HepG2 (cell line): Measurements from ENCODE around the gene KMT2E. TPM values are rescaled to one million over a fixed set of nuclear protein-coding genes. Genes with fewer than 3 reads are reported as not detected.

Source experiments
- ATAC-seq: fragments of 200-7000 bp; cut with Tn5 transposase; 3 replicates; pipeline ENCODE4 v1.9.1; 2020; ENCODE audit warnings: mild to moderate bottlenecking, moderate library complexity
- BruUV-seq: library from RNA; stranded (reverse); fragments of 400-500 nt; replicated peaks from 2 replicates; lab custom pipeline; 2021; lab: Mats Ljungman, UMichigan
- CTCF ChIA-PET: fragments of 300-600 bp; formaldehyde crosslinking; extraction: SDS; loops from one replicate; lab custom pipeline; 2021; ENCODE audit warnings: low total read pairs, inconsistent platforms, low intra/inter-chr PET ratio; lab: Yijun Ruan, JAX
- POLR2A ChIA-PET: fragments of 350-600 bp; sonication (Branson Sonifier 250); formaldehyde crosslinking; loops from one replicate; lab custom pipeline; 2020; ENCODE audit warnings: antibody characterized with exemption, inconsistent platforms; lab: Yijun Ruan, JAX
- DNase-seq: peaks from one replicate; pipeline ENCODE4 v3.0.0-alpha.2; 2015; ENCODE audit warnings: low spot score
- FAIRE-seq: peaks from 3 replicates; lab custom pipeline; 2011; peaks lifted over from hg19 to GRCh38; lab: Jason Lieb, UNC
- H2AFZ ChIP-seq: one replicate; pipeline ENCODE4 v1.6.1; 2011; ENCODE audit warnings: low read length, inconsistent platforms
- H3K27ac ChIP-seq: fragments of 300-600 bp; 3 replicates; pipeline ENCODE4 v1.8.0; 2011; ENCODE audit warnings: mixed run types, mild to moderate bottlenecking, mixed read lengths, low read length, inconsistent platforms; ENCODE audit not compliant: insufficient read depth; ENCODE audit errors: extremely low read length
- H3K27me3 ChIP-seq, 2 experiments: fragments of 200-600 bp in 1 of 2; 2 replicates in 1 of 2; 3 replicates in 1 of 2; pipeline versions ENCODE4 v1.6.0 to v1.8.0; 2011; ENCODE audit warnings: low read length in 2 of 2, mild to moderate bottlenecking in 2 of 2, moderate library complexity in 2 of 2, inconsistent platforms in 1 of 2; ENCODE audit not compliant: insufficient read depth in 2 of 2, control insufficient read depth in 1 of 2
- H3K36me3 ChIP-seq, 2 experiments: fragments of 200-600 bp in 1 of 2; replicated peaks in 1 of 2; 2 replicates in 1 of 2; 3 replicates in 1 of 2; pipeline versions ENCODE4 v1.5.1 to v1.8.0; 2011; ENCODE audit warnings: low read length in 2 of 2, inconsistent platforms in 1 of 2; ENCODE audit not compliant: insufficient read depth in 2 of 2, control insufficient read depth in 1 of 2
- H3K4me1 ChIP-seq: 2 replicates; pipeline ENCODE4 v1.5.1; 2012; ENCODE audit warnings: low read length, inconsistent platforms; ENCODE audit not compliant: insufficient read depth
- H3K4me2 ChIP-seq: 2 replicates; pipeline ENCODE4 v1.6.0; 2011; ENCODE audit warnings: low read depth, low read length, inconsistent platforms
- H3K4me3 ChIP-seq, 3 experiments: fragments of 200-600 bp in 1 of 3; sonication (generic), shearing (Covaris generic) in 1 of 3; replicated peaks in 1 of 3; 2 replicates each; pipeline ENCODE4 v1.5.1; 2011 to 2016; ENCODE audit warnings: low read length in 3 of 3, inconsistent platforms in 2 of 3, low read depth in 2 of 3, mild to moderate bottlenecking in 2 of 3, control low read depth in 1 of 3, mixed read lengths in 1 of 3; ENCODE audit not compliant: insufficient read depth in 1 of 3
- H3K79me2 ChIP-seq: one replicate; pipeline ENCODE4 v1.6.1; 2011; ENCODE audit warnings: low read length, inconsistent platforms; ENCODE audit not compliant: insufficient read depth
- H3K9ac ChIP-seq: 2 replicates; pipeline ENCODE4 v1.6.0; 2011; ENCODE audit warnings: mild to moderate bottlenecking, low read depth, low read length, inconsistent platforms; ENCODE audit not compliant: insufficient read depth
- H3K9me3 ChIP-seq: 2 replicates; pipeline ENCODE4 v1.5.1; 2012; ENCODE audit warnings: mild to moderate bottlenecking, low read length
- H4K20me1 ChIP-seq: 2 replicates; pipeline ENCODE4 v1.6.0; 2011; ENCODE audit warnings: inconsistent platforms, mild to moderate bottlenecking, low read length, moderate library complexity; ENCODE audit not compliant: insufficient read depth
- CAMTA2 ChIP-seq: sonication (generic); formaldehyde crosslinking; IDR thresholded peaks from 2 replicates; pipeline ENCODE4 v1.4.0; 2020; ENCODE audit warnings: mild to moderate bottlenecking, missing genetic modification reagents, borderline replicate concordance
- FOSL1 ChIP-seq: sonication (generic); formaldehyde crosslinking; IDR thresholded peaks from 2 replicates; pipeline ENCODE4 v1.9.0; 2021; ENCODE audit warnings: missing genetic modification reagents, borderline replicate concordance
- FOXK2 ChIP-seq: fragments of 450-650 bp; IDR thresholded peaks from 2 replicates; pipeline ENCODE4 v1.6.1; 2016
- MEF2D ChIP-seq: sonication (generic); formaldehyde crosslinking; IDR thresholded peaks from 2 replicates; pipeline ENCODE4 v1.5.1; 2020; ENCODE audit warnings: mild to moderate bottlenecking, missing genetic modification reagents
- NBN ChIP-seq: fragments of 450-650 bp; conservative IDR thresholded peaks from 2 replicates; pipeline ENCODE4 v1.6.1; 2017
- NR2C2 ChIP-seq: sonication (generic); formaldehyde crosslinking; IDR thresholded peaks from 2 replicates; pipeline ENCODE4 v1.4.0; 2020; ENCODE audit warnings: missing genetic modification reagents, mild to moderate bottlenecking, moderate library complexity, borderline replicate concordance
- PAF1 ChIP-seq: IDR thresholded peaks from 2 replicates; pipeline ENCODE4 v1.6.1; 2016; ENCODE audit warnings: missing genetic modification reagents, missing compliant biosample characterization
- PHB2 ChIP-seq: fragments of 450-650 bp; IDR thresholded peaks from 2 replicates; pipeline ENCODE4 v1.6.1; 2018; ENCODE audit not compliant: partially characterized antibody
- RORA ChIP-seq: sonication (generic); formaldehyde crosslinking; IDR thresholded peaks from 2 replicates; pipeline ENCODE4 v1.5.0; 2020; ENCODE audit warnings: mild to moderate bottlenecking, missing genetic modification reagents, moderate library complexity
- XBP1 ChIP-seq: sonication (generic); formaldehyde crosslinking; IDR thresholded peaks from 2 replicates; pipeline ENCODE4 v1.5.0; 2020; ENCODE audit warnings: missing genetic modification reagents
- ZNF367 ChIP-seq: sonication (generic); formaldehyde crosslinking; IDR thresholded peaks from 2 replicates; pipeline ENCODE4 v1.4.0; 2020; ENCODE audit warnings: missing genetic modification reagents, borderline replicate concordance
- ZNF441 ChIP-seq: sonication (generic); formaldehyde crosslinking; IDR thresholded peaks from 2 replicates; pipeline ENCODE4 v1.7.0; 2021; ENCODE audit warnings: missing genetic modification reagents, borderline replicate concordance
- ZNF496 ChIP-seq: sonication (generic); formaldehyde crosslinking; IDR thresholded peaks from 2 replicates; pipeline ENCODE4 v1.8.1; 2023; ENCODE audit warnings: mild to moderate bottlenecking, moderate library complexity, missing genetic modification reagents; ENCODE audit not compliant: insufficient replicate concordance
- ZNF83 ChIP-seq: sonication (generic); formaldehyde crosslinking; IDR thresholded peaks from 2 replicates; pipeline ENCODE4 v1.4.0; 2020; ENCODE audit warnings: missing genetic modification reagents, mild to moderate bottlenecking, borderline replicate concordance
- WGBS: methylation state at CpG from one replicate; pipeline ENCODE4 v1.1.6; 2017; ENCODE audit warnings: low lambda C conversion rate; 5-methylcytosine and 5-hydroxymethylcytosine counted together
- in situ Hi-C: cut with HindIII; loops from 2 replicates; pipeline ENCODE4 v1.10.0; 2017; ENCODE audit warnings: low pct_unique_long_range_greater_than_20kb; ENCODE audit not compliant: extremely low pct_ligation_motif_present
- intact Hi-C: fragments of 100-400 bp; cut with micrococcal nuclease; formaldehyde crosslinking; loops from one replicate; pipeline ENCODE4 v1.10.0; 2022; ENCODE audit not compliant: unreplicated experiment
- polyA plus RNA-seq, 8 experiments: library from polyadenylated mRNA; depleted of rRNA in 3 of 8; stranded (reverse) in 7 of 8; unstranded in 1 of 8; fragments of >200 nt; fragmentation: Illumina TruSeq in 4 of 8; extraction: Trizol in 4 of 8; gene quantifications; 2 replicates each; pipeline versions ENCODE4 v1.2.1 to v1.2.3, GENCODE V29; 2011 to 2016; ENCODE audit warnings: low read depth in 4 of 8, missing spikeins in 1 of 8, mixed read lengths in 1 of 8; ENCODE audit not compliant: insufficient read depth in 1 of 8
- total RNA-seq, 5 experiments: library from RNA; depleted of rRNA; stranded (reverse); fragments of >200 nt; fragmentation: Illumina TruSeq; extraction: Trizol; gene quantifications; 2 replicates each; pipeline ENCODE4 v1.2.3, GENCODE V29; 2016; ENCODE audit warnings: low read depth in 1 of 5
- TF ChIP-seq, protein P1 (sequence below): sonication (generic); formaldehyde crosslinking; IDR thresholded peaks from 2 replicates; pipeline ENCODE4 v1.4.0; 2020; ENCODE audit warnings: low read depth, mild to moderate bottlenecking, missing genetic modification reagents
- TF ChIP-seq, protein P2 (sequence below): sonication (generic); formaldehyde crosslinking; IDR thresholded peaks from 2 replicates; pipeline ENCODE4 v1.4.0; 2020; ENCODE audit warnings: missing genetic modification reagents
- TF ChIP-seq, protein P3 (sequence below): sonication (generic); formaldehyde crosslinking; IDR thresholded peaks from 2 replicates; pipeline ENCODE4 v1.5.0; 2020; ENCODE audit warnings: mild to moderate bottlenecking, missing genetic modification reagents, moderate library complexity
- TF ChIP-seq, protein P4 (sequence below): sonication (generic); formaldehyde crosslinking; IDR thresholded peaks from 2 replicates; pipeline ENCODE4 v1.4.0; 2020; ENCODE audit warnings: mild to moderate bottlenecking, missing genetic modification reagents

Gene KMT2E
- total and polyA plus RNA-seq, 2 of the 13 experiments (the other 11 are each of a cell fraction or from before 2014, with no cell fraction given): 6.3 to 24.4 TPM

DNA sequence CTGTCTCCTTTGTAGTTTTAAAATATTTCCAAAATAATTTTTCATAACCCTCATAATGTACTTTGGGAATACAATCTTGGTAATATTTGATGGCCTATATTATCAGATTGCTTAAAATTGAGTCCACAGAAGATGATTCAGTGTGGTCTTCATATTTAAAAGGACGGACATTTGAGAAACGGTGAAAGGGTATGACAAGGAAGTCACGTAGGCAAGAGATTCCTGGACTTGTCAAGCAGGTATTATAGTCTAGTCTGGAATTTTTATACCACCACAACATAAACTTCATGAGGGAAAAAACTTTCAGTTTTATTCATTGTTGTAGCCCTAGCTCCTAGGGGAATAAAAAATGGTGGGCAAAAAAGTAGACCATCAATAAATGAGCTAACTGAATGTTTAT lies 82.3 kb downstream of the KMT2E start:
- Histone ChIP-seq H4K20me1 (no peaks in the 10 kb centered on the region), H2AFZ (no peak overlapping the region), H3K9me3 (no peaks in the 10 kb centered on the region), H3K27me3 (no peaks in the 10 kb centered on the region), H3K4me1 (no peaks in the 10 kb centered on the region), H3K79me2 (no peaks in the 10 kb centered on the region), H3K9ac (no peak overlapping the region), H3K36me3 (peaks cover 2 to 60% of the 10 kb centered on the region in 2 experiments; a peak in 4 of 5 replicates), H3K4me3 (no peak overlapping the region), H3K4me2 (no peak overlapping the region), H3K27ac (no peak overlapping the region)
- intact Hi-C loops: no loop called here
- WGBS: 98% methylated on average over 3 of the region's 3 CpGs
- CTCF ChIA-PET: no interaction called here
- FAIRE-seq: no peak
- POLR2A ChIA-PET: no interaction called here
- in situ Hi-C loops: no loop called here
- ATAC-seq: no peak
- TF ChIP-seq ZNF367 (CRISPR knock-in tag) (no peak), CAMTA2 (CRISPR knock-in tag) (no peak), FOSL1 (CRISPR knock-in tag) (no peak), PHB2 (no peak), PAF1 (CRISPR knock-in tag) (no peak), RORA (CRISPR knock-in tag) (no peak), ZNF441 (CRISPR knock-in tag) (no peak), FOXK2 (no peak), ZNF83 (CRISPR knock-in tag) (no peak), MEF2D (no peak), NR2C2 (CRISPR knock-in tag) (no peak), XBP1 (CRISPR knock-in tag) (no peak), ZNF496 (no peak), NBN (no peak)
- TF ChIP-seq, protein P1, sequence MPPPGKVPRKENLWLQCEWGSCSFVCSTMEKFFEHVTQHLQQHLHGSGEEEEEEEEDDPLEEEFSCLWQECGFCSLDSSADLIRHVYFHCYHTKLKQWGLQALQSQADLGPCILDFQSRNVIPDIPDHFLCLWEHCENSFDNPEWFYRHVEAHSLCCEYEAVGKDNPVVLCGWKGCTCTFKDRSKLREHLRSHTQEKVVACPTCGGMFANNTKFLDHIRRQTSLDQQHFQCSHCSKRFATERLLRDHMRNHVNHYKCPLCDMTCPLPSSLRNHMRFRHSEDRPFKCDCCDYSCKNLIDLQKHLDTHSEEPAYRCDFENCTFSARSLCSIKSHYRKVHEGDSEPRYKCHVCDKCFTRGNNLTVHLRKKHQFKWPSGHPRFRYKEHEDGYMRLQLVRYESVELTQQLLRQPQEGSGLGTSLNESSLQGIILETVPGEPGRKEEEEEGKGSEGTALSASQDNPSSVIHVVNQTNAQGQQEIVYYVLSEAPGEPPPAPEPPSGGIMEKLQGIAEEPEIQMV (CRISPR knock-in tag): no peak
- TF ChIP-seq, protein P2, sequence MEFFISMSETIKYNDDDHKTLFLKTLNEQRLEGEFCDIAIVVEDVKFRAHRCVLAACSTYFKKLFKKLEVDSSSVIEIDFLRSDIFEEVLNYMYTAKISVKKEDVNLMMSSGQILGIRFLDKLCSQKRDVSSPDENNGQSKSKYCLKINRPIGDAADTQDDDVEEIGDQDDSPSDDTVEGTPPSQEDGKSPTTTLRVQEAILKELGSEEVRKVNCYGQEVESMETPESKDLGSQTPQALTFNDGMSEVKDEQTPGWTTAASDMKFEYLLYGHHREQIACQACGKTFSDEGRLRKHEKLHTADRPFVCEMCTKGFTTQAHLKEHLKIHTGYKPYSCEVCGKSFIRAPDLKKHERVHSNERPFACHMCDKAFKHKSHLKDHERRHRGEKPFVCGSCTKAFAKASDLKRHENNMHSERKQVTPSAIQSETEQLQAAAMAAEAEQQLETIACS (CRISPR knock-in tag): no peak
- TF ChIP-seq, protein P3, sequence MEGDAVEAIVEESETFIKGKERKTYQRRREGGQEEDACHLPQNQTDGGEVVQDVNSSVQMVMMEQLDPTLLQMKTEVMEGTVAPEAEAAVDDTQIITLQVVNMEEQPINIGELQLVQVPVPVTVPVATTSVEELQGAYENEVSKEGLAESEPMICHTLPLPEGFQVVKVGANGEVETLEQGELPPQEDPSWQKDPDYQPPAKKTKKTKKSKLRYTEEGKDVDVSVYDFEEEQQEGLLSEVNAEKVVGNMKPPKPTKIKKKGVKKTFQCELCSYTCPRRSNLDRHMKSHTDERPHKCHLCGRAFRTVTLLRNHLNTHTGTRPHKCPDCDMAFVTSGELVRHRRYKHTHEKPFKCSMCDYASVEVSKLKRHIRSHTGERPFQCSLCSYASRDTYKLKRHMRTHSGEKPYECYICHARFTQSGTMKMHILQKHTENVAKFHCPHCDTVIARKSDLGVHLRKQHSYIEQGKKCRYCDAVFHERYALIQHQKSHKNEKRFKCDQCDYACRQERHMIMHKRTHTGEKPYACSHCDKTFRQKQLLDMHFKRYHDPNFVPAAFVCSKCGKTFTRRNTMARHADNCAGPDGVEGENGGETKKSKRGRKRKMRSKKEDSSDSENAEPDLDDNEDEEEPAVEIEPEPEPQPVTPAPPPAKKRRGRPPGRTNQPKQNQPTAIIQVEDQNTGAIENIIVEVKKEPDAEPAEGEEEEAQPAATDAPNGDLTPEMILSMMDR (CRISPR knock-in tag): no peak
- TF ChIP-seq, protein P4, sequence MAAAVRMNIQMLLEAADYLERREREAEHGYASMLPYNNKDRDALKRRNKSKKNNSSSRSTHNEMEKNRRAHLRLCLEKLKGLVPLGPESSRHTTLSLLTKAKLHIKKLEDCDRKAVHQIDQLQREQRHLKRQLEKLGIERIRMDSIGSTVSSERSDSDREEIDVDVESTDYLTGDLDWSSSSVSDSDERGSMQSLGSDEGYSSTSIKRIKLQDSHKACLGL (CRISPR knock-in tag): no peak
- no TSS peak for BruUV-seq
- no peak for DNase-seq
